T-cell (primary cell): Measurements from ENCODE around the gene ZNF778. TPM values are rescaled to one million over a fixed set of nuclear protein-coding genes. Genes with fewer than 3 reads are reported as not detected.

Source experiments
- ATAC-seq, 4 experiments: fragments of 200-7000 bp in 3 of 4; fragments of 150-1000 bp in 1 of 4; cut with Tn5 transposase; replicated peaks in 1 of 4; 1 replicate in 3 of 4; 2 replicates in 1 of 4; pipeline ENCODE4 v1.10.0; 2021; ENCODE audit warnings: moderate library complexity in 3 of 4, mild to moderate bottlenecking in 2 of 4, moderate number of reproducible peaks in 1 of 4
- CTCF ChIA-PET, 2 donors: fragments of 300-600 bp; sonication (Branson Sonifier 250); formaldehyde crosslinking; loops; one replicate each; lab custom pipeline; 2022; ENCODE audit warnings: antibody characterized with exemption in 2 of 2; lab: Charles Lee
- POLR2A ChIA-PET, 2 donors: fragments of 300-600 bp; sonication (Branson Sonifier 250); formaldehyde crosslinking; loops; one replicate each; lab custom pipeline; 2022; ENCODE audit warnings: antibody characterized with exemption in 2 of 2; lab: Charles Lee
- DNase-seq, 35 experiments: peaks; one replicate each; pipeline versions ENCODE4 v3.0.0 to v3.0.0-alpha.2; 2013 to 2023
- H3K27ac ChIP-seq: one replicate; pipeline ENCODE4 v1.5.1; 2013; ENCODE audit warnings: low read length
- H3K27me3 ChIP-seq, 2 experiments: replicated peaks in 1 of 2; 1 replicate in 1 of 2; 2 replicates in 1 of 2; pipeline versions ENCODE4 v1.6.1 to v1.7.0; 2013; ENCODE audit warnings: low read length in 1 of 2, mixed read lengths in 1 of 2; ENCODE audit not compliant: control insufficient read depth in 2 of 2, insufficient read depth in 2 of 2; ENCODE audit errors: extremely low read depth in 1 of 2
- H3K36me3 ChIP-seq, 2 donors: 1 replicate in 1 of 2; 2 replicates in 1 of 2; pipeline versions ENCODE4 v1.6.1 to v1.7.0; 2013; ENCODE audit warnings: low read length in 1 of 2; ENCODE audit not compliant: control insufficient read depth in 2 of 2, insufficient read depth in 1 of 2; ENCODE audit errors: extremely low read depth in 1 of 2
- H3K4me1 ChIP-seq, 2 experiments: 1 replicate in 1 of 2; 2 replicates in 1 of 2; pipeline versions ENCODE4 v1.6.1 to v1.7.0; 2013; ENCODE audit warnings: low read length in 2 of 2, mixed read lengths in 1 of 2; ENCODE audit not compliant: insufficient read depth in 2 of 2, control insufficient read depth in 1 of 2; ENCODE audit errors: extremely low read depth in 1 of 2
- H3K4me3 ChIP-seq, 2 donors: 1 replicate in 1 of 2; 2 replicates in 1 of 2; pipeline versions ENCODE4 v1.5.1 to v1.7.0; 2013; ENCODE audit warnings: mild to moderate bottlenecking in 2 of 2, low read length in 1 of 2, moderate library complexity in 1 of 2; ENCODE audit not compliant: control insufficient read depth in 1 of 2; ENCODE audit errors: extremely low read depth in 1 of 2
- H3K9me3 ChIP-seq: 2 replicates; pipeline ENCODE4 v1.7.0; 2013
- H3K27ac Mint-ChIP-seq, 2 donors: one replicate each; pipeline ENCODE4 v1.8.0; 2020 to 2021; ENCODE audit warnings: mild to moderate bottlenecking in 2 of 2, mixed read lengths in 2 of 2
- H3K27me3 Mint-ChIP-seq, 2 donors: one replicate each; pipeline ENCODE4 v1.8.0; 2021 to 2022; ENCODE audit warnings: mixed read lengths in 2 of 2
- H3K36me3 Mint-ChIP-seq: one replicate; pipeline ENCODE4 v1.8.0; 2021; ENCODE audit warnings: mixed read lengths
- H3K4me1 Mint-ChIP-seq, 3 donors: one replicate each; pipeline ENCODE4 v1.8.0; 2020 to 2022; ENCODE audit warnings: mixed read lengths in 3 of 3, mild to moderate bottlenecking in 1 of 3
- H3K4me3 Mint-ChIP-seq, 3 donors: one replicate each; pipeline ENCODE4 v1.8.0; 2020 to 2022; ENCODE audit warnings: mild to moderate bottlenecking in 3 of 3, mixed read lengths in 3 of 3, moderate library complexity in 3 of 3
- H3K9me3 Mint-ChIP-seq, 3 donors: one replicate each; pipeline ENCODE4 v1.8.0; 2020 to 2022; ENCODE audit warnings: mixed read lengths in 3 of 3
- WGBS: methylation state at CpG from one replicate; pipeline ENCODE4 v1.1.5; 2013; ENCODE audit warnings: missing lambda C conversion rate; ENCODE audit not compliant: insufficient coverage; 5-methylcytosine and 5-hydroxymethylcytosine counted together
- total RNA-seq, 35 experiments: library from RNA in 6 of 35; stranded (reverse) in 6 of 35; fragments of 120-200 nt in 1 of 35; gene quantifications; one replicate each; pipeline versions ENCODE4 v1.2.1 to v1.2.4 and lab custom pipeline; 2013 to 2026

Gene ZNF778
- total RNA-seq, 5 donors from 2014 or later (not counting 1 experiment from before 2014, with no cell fraction given) = 6.0 to 16.3 (median 13.6) TPM

GRCh38 chr16:89248196-89248982, 30.9 kb downstream of the ZNF778 start:
- peaks cover 7 to 8% (median 8%) of the 10 kb centered on the region in 3 donors for H3K9me3 Mint-ChIP-seq
- peaks cover 11 to 17% (median 15%) of the 10 kb centered on the region in 3 donors for H3K4me1 Mint-ChIP-seq
- ATAC-seq (peak in 1 of 4 experiments; percentile 1), DNase-seq (peak in 4 of 35 experiments; percentile 10 to 35 (median 24))
- H3K9me3 ChIP-seq = no peaks in the 10 kb centered on the region
- H3K4me1 ChIP-seq = peaks cover 0 to 19% of the 10 kb centered on the region in 2 experiments
- H3K27me3 Mint-ChIP-seq = no peaks in the 10 kb centered on the region
- ChIA-PET CTCF (no interaction called here), POLR2A (no interaction called here)
- H3K4me3 ChIP-seq = peak overlapping the region; percentile 51 to 72
- no peak overlapping the region for H3K27ac Mint-ChIP-seq
- H3K36me3 ChIP-seq = no peaks in the 10 kb centered on the region
- WGBS = 66% methylated on average over 52 of the region's 69 CpGs
- peaks cover 2% of the 10 kb centered on the region for H3K36me3 Mint-ChIP-seq
- H3K27ac ChIP-seq = no peak overlapping the region
- H3K27me3 ChIP-seq = peaks cover 0 to 3% of the 10 kb centered on the region in 2 experiments
- peak overlapping the region; percentile 65 to 78 (median 71) for H3K4me3 Mint-ChIP-seq

- H3K27ac Mint-ChIP-seq = no peak overlapping the region
- peaks cover 16 to 25% (median 20%) of the 10 kb centered on the region in 3 donors for H3K4me1 Mint-ChIP-seq
- Histone ChIP-seq H3K4me3 (no peak overlapping the region), H3K9me3 (no peaks in the 10 kb centered on the region), H3K4me1 (peaks cover 3 to 15% of the 10 kb centered on the region in 2 experiments), H3K36me3 (no peaks in the 10 kb centered on the region), H3K27ac (no peak overlapping the region), H3K27me3 (peaks cover 2 to 33% of the 10 kb centered on the region in 2 experiments)
- H3K27me3 Mint-ChIP-seq = peaks cover 8 to 24% of the 10 kb centered on the region in 2 donors
- peaks cover 2% of the 10 kb centered on the region for H3K36me3 Mint-ChIP-seq
- 91% methylated on average over 5 of the region's 10 CpGs for WGBS
- CTCF ChIA-PET = interaction anchor here in 1 of 2 donors (0.6 kb wide), 1 partner anchor 451 kb away, joined by 3 read pairs; no protein-coding TSS in a partner anchor
- peaks cover 7 to 8% (median 8%) of the 10 kb centered on the region in 3 donors for H3K9me3 Mint-ChIP-seq
- no peak overlapping the region for H3K4me3 Mint-ChIP-seq
- no peak for ATAC-seq
- DNase-seq = no peak
- POLR2A ChIA-PET = no interaction called here
These were observed 36.2 kb downstream of the ZNF778 start for GRCh38 chr16:89253548-89254287.

GRCh38 chr16:89256651-89257254, 39.2 kb downstream of the ZNF778 start:
- ChIA-PET CTCF (no interaction called here), POLR2A (no interaction called here)
- peaks cover 8 to 31% of the 10 kb centered on the region in 2 donors for H3K27me3 Mint-ChIP-seq
- no peaks in the 10 kb centered on the region for H3K9me3 Mint-ChIP-seq
- no peaks in the 10 kb centered on the region for H3K9me3 ChIP-seq
- H3K4me1 ChIP-seq = peaks cover 3 to 15% of the 10 kb centered on the region in 2 experiments
- no peaks in the 10 kb centered on the region for H3K36me3 ChIP-seq
- peak overlapping the region; percentile 34 to 65 for H3K4me3 ChIP-seq
- WGBS = 5% methylated on average over 47 of the region's 57 CpGs
- ATAC-seq (peak; percentile 90 to 96 (median 93)), DNase-seq (peak; percentile 16 to 82 (median 72))
- H3K27ac ChIP-seq = no peak overlapping the region
- H3K4me3 Mint-ChIP-seq = peak overlapping the region; percentile 46 to 85 (median 50)
- no peak overlapping the region for H3K27ac Mint-ChIP-seq
- H3K4me1 Mint-ChIP-seq = peaks cover 17 to 23% (median 17%) of the 10 kb centered on the region in 3 donors
- H3K27me3 ChIP-seq = peaks cover 2 to 41% of the 10 kb centered on the region in 2 experiments
- H3K36me3 Mint-ChIP-seq = no peaks in the 10 kb centered on the region

- H3K27ac Mint-ChIP-seq = no peak overlapping the region
These were observed 39.8 kb downstream of the ZNF778 start for GRCh38 chr16:89257281-89257731.

GRCh38 chr16:89257757-89258465, 40.4 kb downstream of the ZNF778 start:
- ChIA-PET POLR2A (interaction anchor here in 1 of 2 donors (0.6 kb wide), 1 partner anchor 18 kb away, joined by 3 read pairs; no protein-coding TSS in a partner anchor), CTCF (no interaction called here)
- Mint-ChIP-seq H3K4me3 (peak overlapping the region; percentile 46 to 85 (median 59)), H3K27me3 (peaks cover 8 to 31% of the 10 kb centered on the region in 2 donors), H3K36me3 (no peaks in the 10 kb centered on the region), H3K4me1 (peaks cover 14 to 23% (median 18%) of the 10 kb centered on the region in 3 donors), H3K9me3 (no peaks in the 10 kb centered on the region), H3K27ac (no peak overlapping the region)
- no peak for DNase-seq
- Histone ChIP-seq H3K36me3 (no peaks in the 10 kb centered on the region), H3K4me1 (peaks cover 3 to 15% of the 10 kb centered on the region in 2 experiments), H3K4me3 (peak overlapping the region in 1 of 2 donors; percentile 24), H3K27ac (no peak overlapping the region), H3K27me3 (peaks cover 2 to 41% of the 10 kb centered on the region in 2 experiments), H3K9me3 (no peaks in the 10 kb centered on the region)
- no CpG with 5 or more reads among the region's 18 CpGs for whole genome bisulfite sequencing
- no peak for ATAC-seq

More at GRCh38 chr16:89257281-89257731, 39.8 kb downstream of the ZNF778 start:
- ATAC-seq (peak; percentile 17 to 49 (median 27)), DNase-seq (peak in 3 of 35 experiments; percentile 20 to 34 (median 29))
- Histone ChIP-seq H3K4me1 (peaks cover 3 to 15% of the 10 kb centered on the region in 2 experiments), H3K9me3 (no peaks in the 10 kb centered on the region), H3K27me3 (peaks cover 2 to 41% of the 10 kb centered on the region in 2 experiments), H3K4me3 (peak overlapping the region; percentile 24 to 65), H3K27ac (no peak overlapping the region), H3K36me3 (no peaks in the 10 kb centered on the region)
- H3K4me3 Mint-ChIP-seq = peak overlapping the region; percentile 46 to 85 (median 59)
- peaks cover 14 to 23% (median 18%) of the 10 kb centered on the region in 3 donors for H3K4me1 Mint-ChIP-seq
- POLR2A ChIA-PET = interaction anchor here in 1 of 2 donors (0.6 kb wide), 1 partner anchor 17 kb away, joined by 3 read pairs; no protein-coding TSS in a partner anchor
- peaks cover 8 to 31% of the 10 kb centered on the region in 2 donors for H3K27me3 Mint-ChIP-seq
- CTCF ChIA-PET = no interaction called here
- no peaks in the 10 kb centered on the region for H3K9me3 Mint-ChIP-seq
- WGBS = 3% methylated on average over 41 of the region's 44 CpGs
- H3K36me3 Mint-ChIP-seq = no peaks in the 10 kb centered on the region
